Measurements from ENCODE around the gene SNAP25.

- no peak for TF ChIP-seq CTCF (IDR thresholded peaks at IDR 0.05)
- no peak for TF ChIP-seq POLR2A (IDR thresholded peaks at IDR 0.05)
Measured at GRCh38 chr20:10300582-10301446, 82.2 kb downstream of the SNAP25 start.
